ENCODE data around the gene GRWD1.

Gene GRWD1

DNA sequence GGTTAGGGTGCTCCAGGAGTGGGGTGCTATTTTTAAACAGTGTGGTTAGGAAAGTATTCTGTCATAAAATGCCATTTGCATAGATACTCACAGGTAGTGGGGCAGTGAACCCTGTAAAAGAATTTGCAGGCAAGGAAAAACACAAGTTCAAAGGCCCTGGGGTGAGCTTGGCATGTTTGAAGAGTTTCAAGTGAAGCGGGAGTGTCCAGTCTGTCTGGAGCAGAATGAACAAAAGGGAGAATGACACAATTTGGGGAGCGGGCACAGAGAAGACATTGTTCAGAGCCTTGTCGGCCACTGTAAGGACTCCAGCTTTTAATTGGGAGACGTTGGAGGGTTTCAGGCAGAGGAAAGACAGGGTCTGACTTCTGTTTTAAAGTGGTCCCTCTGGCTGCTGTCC, 2.8 kb downstream of the GRWD1 start:
- Histone ChIP-seq H3K4me3 (ENCODE audit: low read length) (no peak overlapping the region), H3K36me3 (ENCODE audit: insufficient read depth, low read depth, low read length) (peaks cover 62% of the 10 kb centered on the region), H3K9me3 (ENCODE audit: insufficient read depth, low read depth, low read length) (no peaks in the 10 kb centered on the region), H3K27ac (ENCODE audit: low read length) (no peak overlapping the region), H3K27me3 (ENCODE audit: insufficient read depth, low read length) (peaks cover 18% of the 10 kb centered on the region), H3K9ac (ENCODE audit: low read depth, low read length) (no peak overlapping the region), H3K4me1 (ENCODE audit: insufficient read depth, low read length) (peaks cover 8% of the 10 kb centered on the region; the same call in 1 of the 2 replicates)

DNA sequence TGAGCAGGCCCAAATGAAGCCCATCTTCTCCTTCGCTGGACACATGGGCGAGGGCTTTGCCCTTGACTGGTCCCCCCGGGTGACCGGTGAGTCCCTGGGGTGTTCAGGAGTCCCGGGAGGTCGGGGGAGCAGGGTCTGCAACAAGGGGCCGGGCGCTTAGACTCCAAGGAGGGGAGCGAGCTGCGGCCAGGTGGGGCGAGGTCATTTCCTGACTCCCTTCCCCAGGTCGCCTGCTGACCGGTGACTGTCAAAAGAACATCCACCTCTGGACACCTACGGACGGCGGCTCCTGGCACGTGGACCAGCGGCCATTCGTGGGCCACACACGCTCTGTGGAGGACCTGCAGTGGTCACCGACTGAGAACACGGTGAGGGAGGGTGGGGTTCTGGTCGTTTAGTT, 4.7 kb downstream of the GRWD1 start:
- H3K4me1 ChIP-seq (ENCODE audit: insufficient read depth, low read length): no peaks in the 10 kb centered on the region
- no peak overlapping the region for H3K27ac ChIP-seq (ENCODE audit: low read length)
- H3K27me3 ChIP-seq (ENCODE audit: insufficient read depth, low read length): no peaks in the 10 kb centered on the region
- no peaks in the 10 kb centered on the region for H3K9me3 ChIP-seq (ENCODE audit: insufficient read depth, low read depth, low read length)
- peaks cover 74% of the 10 kb centered on the region for H3K36me3 ChIP-seq (ENCODE audit: insufficient read depth, low read depth, low read length)
- no peak overlapping the region for H3K4me3 ChIP-seq (ENCODE audit: low read length)
- H3K9ac ChIP-seq (ENCODE audit: low read depth, low read length): no peak overlapping the region

DNA sequence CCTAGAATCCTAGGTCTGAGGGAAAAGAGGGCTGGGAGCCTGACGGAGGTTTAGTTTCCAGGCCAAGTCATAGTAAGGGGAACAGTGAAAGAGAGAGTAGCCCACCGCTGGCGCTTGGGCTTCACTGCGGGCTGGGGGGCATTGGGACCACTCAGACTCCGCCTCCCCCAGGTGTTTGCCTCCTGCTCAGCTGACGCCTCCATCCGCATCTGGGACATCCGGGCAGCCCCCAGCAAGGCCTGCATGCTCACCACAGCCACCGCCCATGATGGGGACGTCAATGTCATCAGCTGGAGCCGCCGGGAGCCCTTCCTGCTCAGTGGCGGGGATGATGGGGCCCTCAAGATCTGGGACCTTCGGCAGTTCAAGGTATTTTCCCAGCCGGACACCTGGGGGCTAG, 5.1 kb downstream of the GRWD1 start:
- Histone ChIP-seq H3K27me3 (ENCODE audit: insufficient read depth, low read length) (no peaks in the 10 kb centered on the region), H3K27ac (ENCODE audit: low read length) (no peak overlapping the region), H3K9ac (ENCODE audit: low read depth, low read length) (no peak overlapping the region), H3K9me3 (ENCODE audit: insufficient read depth, low read depth, low read length) (no peaks in the 10 kb centered on the region), H3K36me3 (ENCODE audit: insufficient read depth, low read depth, low read length) (peaks cover 78% of the 10 kb centered on the region), H3K4me1 (ENCODE audit: insufficient read depth, low read length) (no peaks in the 10 kb centered on the region), H3K4me3 (ENCODE audit: low read length) (no peak overlapping the region)

DNA sequence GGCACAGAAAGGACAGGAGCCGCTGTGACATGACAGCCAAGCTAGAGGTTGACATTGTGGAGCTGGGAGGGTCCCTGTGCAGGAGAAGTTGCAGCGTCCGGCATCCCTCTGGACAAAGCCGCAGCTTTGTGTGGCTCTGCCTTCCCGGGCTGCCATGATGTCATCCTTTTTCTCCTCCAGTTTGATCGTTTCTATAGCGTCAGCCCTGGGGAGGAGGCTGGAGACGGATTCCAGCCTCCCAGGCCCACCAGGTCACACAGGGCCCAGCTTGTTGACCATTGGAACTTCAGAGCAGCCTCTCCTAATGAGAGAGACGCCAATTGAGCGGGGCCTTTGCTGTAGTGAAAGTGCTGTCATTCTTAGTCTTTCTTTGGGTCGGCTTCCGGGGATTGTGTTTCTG, 5.8 kb downstream of the GRWD1 start:
- Histone ChIP-seq H3K9ac (ENCODE audit: low read depth, low read length) (no peak overlapping the region), H3K36me3 (ENCODE audit: insufficient read depth, low read depth, low read length) (peaks cover 85% of the 10 kb centered on the region)

DNA sequence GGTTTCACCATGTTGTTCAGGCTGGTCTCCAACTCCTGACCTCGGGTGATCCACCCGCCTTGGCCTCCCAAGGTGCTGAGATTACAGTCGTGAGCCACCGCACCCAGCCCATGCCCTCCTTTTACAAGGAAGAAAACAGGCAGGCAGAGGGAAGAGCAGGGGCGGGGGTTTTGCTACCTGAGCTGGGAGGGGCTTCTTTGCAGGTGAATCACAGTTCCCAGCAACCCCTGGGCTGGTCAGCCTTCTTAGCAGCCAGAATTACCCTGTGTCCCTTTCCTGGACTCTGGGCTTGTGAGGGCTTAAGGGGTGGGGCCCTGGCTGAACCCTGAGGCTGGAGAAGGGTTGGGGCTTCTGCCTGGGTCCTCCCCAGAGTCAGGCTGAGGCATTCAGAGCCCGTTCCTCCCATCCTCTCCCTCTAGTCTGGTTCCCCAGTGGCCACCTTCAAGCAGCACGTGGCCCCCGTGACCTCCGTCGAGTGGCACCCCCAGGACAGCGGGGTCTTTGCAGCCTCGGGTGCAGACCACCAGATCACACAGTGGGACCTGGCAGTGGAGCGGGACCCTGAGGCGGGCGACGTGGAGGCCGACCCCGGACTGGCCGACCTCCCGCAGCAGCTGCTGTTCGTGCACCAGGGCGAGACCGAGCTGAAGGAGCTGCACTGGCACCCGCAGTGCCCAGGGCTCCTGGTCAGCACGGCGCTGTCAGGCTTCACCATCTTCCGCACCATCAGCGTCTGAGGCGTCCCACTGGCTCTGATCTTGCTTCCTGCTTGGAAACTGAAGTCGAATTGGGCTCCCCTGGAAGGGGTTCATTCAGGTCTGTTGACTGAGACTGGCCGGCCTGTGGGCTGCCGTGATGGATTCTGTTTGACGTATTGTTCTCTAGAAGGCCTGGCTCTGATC, 6.8 kb downstream of the GRWD1 start:
- H3K27ac ChIP-seq (ENCODE audit: low read length): no peak overlapping the region
- H3K36me3 ChIP-seq (ENCODE audit: insufficient read depth, low read depth, low read length): peaks cover 87% of the 10 kb centered on the region
- no peaks in the 10 kb centered on the region for H3K9me3 ChIP-seq (ENCODE audit: insufficient read depth, low read depth, low read length)

More for the DNA sequence above, 5.8 kb downstream of the GRWD1 start:
- Histone ChIP-seq H3K4me3 (ENCODE audit: low read length) (no peak overlapping the region), H3K27me3 (ENCODE audit: insufficient read depth, low read length) (no peaks in the 10 kb centered on the region), H3K4me1 (ENCODE audit: insufficient read depth, low read length) (no peaks in the 10 kb centered on the region), H3K9me3 (ENCODE audit: insufficient read depth, low read depth, low read length) (no peaks in the 10 kb centered on the region), H3K27ac (ENCODE audit: low read length) (no peak overlapping the region)

DNA sequence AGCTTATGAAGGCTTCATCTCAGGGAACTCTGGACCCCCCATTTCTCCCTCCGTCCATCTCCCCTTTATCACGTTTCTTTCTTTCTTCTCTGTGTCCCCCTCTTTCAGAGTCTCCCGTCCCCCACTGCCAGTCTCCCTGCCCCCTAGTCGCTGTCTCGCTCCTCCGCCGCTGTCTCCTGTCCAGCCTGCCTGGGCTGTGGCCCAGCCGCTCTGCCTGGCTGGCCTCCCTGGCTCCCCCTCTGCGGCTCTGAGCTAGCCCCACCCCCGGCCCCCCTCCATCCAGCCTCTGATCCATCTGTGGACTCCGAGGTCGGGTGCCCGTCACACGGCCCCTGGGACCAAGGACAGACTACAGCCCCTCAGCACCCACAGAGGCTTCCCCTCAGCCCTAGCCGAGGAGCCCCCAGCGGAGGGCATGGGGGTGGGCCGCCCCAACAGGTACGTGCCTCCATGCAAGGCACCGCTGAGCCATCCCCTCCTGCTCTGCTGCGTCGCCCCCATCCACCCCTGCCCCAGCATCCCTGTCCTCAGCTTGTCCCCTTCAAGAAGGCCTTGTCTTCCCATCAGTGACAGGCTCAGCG, 8.5 kb downstream of the GRWD1 start:
- Histone ChIP-seq H3K36me3 (ENCODE audit: insufficient read depth, low read depth, low read length) (peaks cover 72% of the 10 kb centered on the region), H3K27ac (ENCODE audit: low read length) (no peak overlapping the region), H3K4me1 (ENCODE audit: insufficient read depth, low read length) (no peaks in the 10 kb centered on the region), H3K4me3 (ENCODE audit: low read length) (no peak overlapping the region), H3K27me3 (ENCODE audit: insufficient read depth, low read length) (no peaks in the 10 kb centered on the region), H3K9me3 (ENCODE audit: insufficient read depth, low read depth, low read length) (no peaks in the 10 kb centered on the region), H3K9ac (ENCODE audit: low read depth, low read length) (no peak overlapping the region)

More for the DNA sequence above, 6.8 kb downstream of the GRWD1 start:
- Histone ChIP-seq H3K4me3 (ENCODE audit: low read length) (no peak overlapping the region), H3K9ac (ENCODE audit: low read depth, low read length) (no peak overlapping the region), H3K4me1 (ENCODE audit: insufficient read depth, low read length) (no peaks in the 10 kb centered on the region), H3K27me3 (ENCODE audit: insufficient read depth, low read length) (no peaks in the 10 kb centered on the region)

DNA sequence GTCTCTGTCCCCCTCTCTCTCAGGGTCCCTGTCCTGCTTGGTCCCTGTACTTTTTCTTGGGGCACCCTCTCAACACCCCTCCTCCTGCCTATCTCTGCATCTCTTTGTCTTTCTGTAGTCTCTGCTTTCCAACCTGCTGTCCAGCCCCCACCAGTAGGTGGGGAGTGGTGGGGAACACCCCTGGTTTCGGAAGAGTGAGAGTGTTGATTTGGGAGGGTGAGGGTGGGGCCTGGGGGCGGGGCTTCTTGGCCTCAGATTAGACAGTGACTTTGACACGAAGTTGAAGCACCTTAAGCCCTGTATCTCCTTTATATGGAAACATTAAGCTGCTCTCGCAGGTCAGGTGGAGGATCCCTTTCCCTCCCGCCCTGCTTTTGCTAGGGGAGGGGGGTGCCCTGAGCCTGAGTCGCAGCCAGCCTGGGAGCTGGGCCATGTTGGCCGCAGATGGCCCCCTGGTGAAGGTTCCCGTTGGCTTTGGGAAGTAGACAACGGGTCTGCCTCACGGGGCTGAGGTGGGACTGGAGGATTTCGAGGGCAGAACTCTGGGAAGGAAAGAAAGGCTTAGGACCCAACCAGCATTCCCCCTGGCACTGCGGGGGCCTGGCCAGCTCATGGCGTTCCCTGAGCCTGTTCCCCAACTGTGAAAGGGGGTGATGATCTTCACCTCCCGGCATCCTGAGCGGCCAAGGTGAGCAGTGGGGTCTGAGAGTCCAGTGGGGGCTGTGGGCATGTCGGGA, 9.6 kb downstream of the GRWD1 start, which contains the start of gene KCNJ14:
Gene KCNJ14, plus strand, starts transcription at position 404 of the 737 bp plus-strand sequence. CDS start 6,151 bp downstream, outside the sequence.
- Histone ChIP-seq H3K4me1 (ENCODE audit: insufficient read depth, low read length) (no peaks in the 10 kb centered on the region), H3K4me3 (ENCODE audit: low read length) (no peak within 1 kb of the TSS), H3K27me3 (ENCODE audit: insufficient read depth, low read length) (no peaks in the 10 kb centered on the region), H3K9ac (ENCODE audit: low read depth, low read length) (no peak within 1 kb of the TSS), H3K36me3 (ENCODE audit: insufficient read depth, low read depth, low read length) (peaks cover 61% of the 10 kb centered on the region), H3K9me3 (ENCODE audit: insufficient read depth, low read depth, low read length) (no peaks in the 10 kb centered on the region), H3K27ac (ENCODE audit: low read length) (no peak within 1 kb of the TSS)

DNA sequence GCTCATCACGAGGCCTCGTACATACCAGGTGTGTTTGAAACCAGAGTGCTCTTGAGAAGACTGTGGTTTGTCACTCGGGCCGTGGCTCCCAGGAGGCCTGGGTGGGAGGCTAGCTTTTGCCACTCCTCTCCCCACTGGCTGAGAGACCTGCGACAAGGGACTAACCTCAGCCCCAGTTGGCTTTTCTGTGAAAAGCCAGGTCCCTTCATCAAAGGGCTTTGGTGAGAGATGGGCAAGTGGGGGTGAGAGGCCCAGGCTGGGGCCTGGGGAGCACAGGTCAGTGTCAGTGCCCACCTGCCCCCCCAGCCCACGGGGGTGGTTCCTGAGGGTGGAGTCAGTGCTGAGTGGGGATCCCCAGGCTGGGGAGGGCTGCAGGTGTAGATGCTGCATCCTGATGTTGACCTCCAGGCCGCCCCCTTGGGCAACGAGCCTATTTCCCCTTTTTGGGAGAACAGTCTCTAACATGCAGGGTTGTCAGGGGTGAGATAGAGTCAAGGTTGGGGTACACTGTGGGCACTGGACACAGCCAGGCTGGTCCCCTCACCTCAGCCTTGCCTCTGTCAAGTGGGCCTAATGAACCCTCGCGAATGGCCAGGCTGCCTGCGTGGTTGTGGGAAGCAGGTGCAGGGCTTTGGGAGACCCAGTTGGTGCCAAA, 10.3 kb downstream of the GRWD1 start:
- H3K27me3 ChIP-seq (ENCODE audit: insufficient read depth, low read length): no peaks in the 10 kb centered on the region
- H3K4me1 ChIP-seq (ENCODE audit: insufficient read depth, low read length): no peaks in the 10 kb centered on the region
- H3K36me3 ChIP-seq (ENCODE audit: insufficient read depth, low read depth, low read length): peaks cover 54% of the 10 kb centered on the region
- H3K4me3 ChIP-seq (ENCODE audit: low read length): no peak overlapping the region
- H3K27ac ChIP-seq (ENCODE audit: low read length): no peak overlapping the region
- no peak overlapping the region for H3K9ac ChIP-seq (ENCODE audit: low read depth, low read length)
- H3K9me3 ChIP-seq (ENCODE audit: insufficient read depth, low read depth, low read length): no peaks in the 10 kb centered on the region

DNA sequence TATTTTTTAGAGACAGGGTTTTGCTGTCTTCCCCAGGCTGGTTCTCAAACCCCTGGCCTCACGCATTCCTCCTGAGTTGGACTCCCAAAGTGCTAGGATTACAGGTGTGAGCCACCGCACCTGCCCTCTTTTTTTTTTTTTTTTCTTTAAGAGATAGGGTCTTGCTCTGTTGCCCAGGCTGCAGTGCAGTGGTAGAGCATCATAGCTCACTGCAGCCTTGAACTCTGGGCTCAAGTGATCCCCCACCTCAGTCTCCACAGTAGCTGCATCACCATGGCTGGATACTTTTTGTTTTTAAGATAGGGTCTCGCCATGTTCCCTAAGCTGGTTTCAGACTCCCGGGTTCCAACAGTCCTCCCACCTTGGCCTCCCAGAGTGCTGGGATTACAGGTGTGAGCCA, 11.1 kb downstream of the GRWD1 start:
- Histone ChIP-seq H3K9ac (ENCODE audit: low read depth, low read length) (no peak overlapping the region), H3K27me3 (ENCODE audit: insufficient read depth, low read length) (no peaks in the 10 kb centered on the region), H3K36me3 (ENCODE audit: insufficient read depth, low read depth, low read length) (peaks cover 45% of the 10 kb centered on the region), H3K9me3 (ENCODE audit: insufficient read depth, low read depth, low read length) (no peaks in the 10 kb centered on the region), H3K4me3 (ENCODE audit: low read length) (no peak overlapping the region), H3K4me1 (ENCODE audit: insufficient read depth, low read length) (no peaks in the 10 kb centered on the region), H3K27ac (ENCODE audit: low read length) (no peak overlapping the region)

DNA sequence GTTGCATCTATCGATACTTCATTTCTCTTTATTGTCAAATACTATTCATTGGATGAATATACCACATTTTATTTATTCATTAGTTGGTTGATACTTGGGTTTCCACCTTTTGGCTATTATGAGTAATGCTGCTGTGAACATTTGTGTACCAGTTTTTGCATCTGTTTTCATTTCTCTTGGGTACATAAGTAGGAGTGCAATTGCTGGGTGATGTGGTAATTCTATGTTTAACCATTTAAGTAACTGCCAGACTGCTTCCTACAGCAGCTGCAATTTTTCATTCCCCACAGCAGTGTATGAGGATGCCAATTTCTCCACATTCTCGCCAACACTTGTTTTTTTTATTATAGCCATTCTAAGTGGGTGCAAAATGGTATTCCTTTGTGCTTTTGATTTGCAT, 12.2 kb downstream of the GRWD1 start:
- H3K4me1 ChIP-seq (ENCODE audit: insufficient read depth, low read length): no peaks in the 10 kb centered on the region
- H3K27ac ChIP-seq (ENCODE audit: low read length): no peak overlapping the region
- H3K9me3 ChIP-seq (ENCODE audit: insufficient read depth, low read depth, low read length): no peaks in the 10 kb centered on the region
- no peak overlapping the region for H3K4me3 ChIP-seq (ENCODE audit: low read length)
- no peaks in the 10 kb centered on the region for H3K27me3 ChIP-seq (ENCODE audit: insufficient read depth, low read length)
- no peak overlapping the region for H3K9ac ChIP-seq (ENCODE audit: low read depth, low read length)
- peaks cover 36% of the 10 kb centered on the region for H3K36me3 ChIP-seq (ENCODE audit: insufficient read depth, low read depth, low read length)

DNA sequence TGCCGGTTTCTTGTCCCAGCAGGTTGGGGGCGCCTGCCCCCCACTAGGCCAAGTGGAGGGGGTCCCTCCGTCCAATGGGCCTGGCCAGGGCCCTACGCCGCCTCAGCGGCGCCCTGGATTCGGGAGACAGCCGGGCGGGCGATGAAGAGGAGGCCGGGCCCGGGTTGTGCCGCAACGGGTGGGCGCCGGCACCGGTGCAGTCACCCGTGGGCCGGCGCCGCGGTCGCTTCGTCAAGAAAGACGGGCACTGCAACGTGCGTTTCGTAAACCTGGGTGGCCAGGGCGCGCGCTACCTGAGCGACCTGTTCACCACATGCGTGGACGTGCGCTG, 15.8 kb downstream of the GRWD1 start:
- Histone ChIP-seq H3K4me1 (ENCODE audit: insufficient read depth, low read length) (no peaks in the 10 kb centered on the region), H3K9ac (ENCODE audit: low read depth, low read length) (no peak overlapping the region), H3K27ac (ENCODE audit: low read length) (no peak overlapping the region), H3K9me3 (ENCODE audit: insufficient read depth, low read depth, low read length) (no peaks in the 10 kb centered on the region), H3K36me3 (ENCODE audit: insufficient read depth, low read depth, low read length) (peaks cover 7% of the 10 kb centered on the region), H3K27me3 (ENCODE audit: insufficient read depth, low read length) (0 out of 2 replicates have a peak, but pooled peaks cover 4% of the 10 kb centered on the region), H3K4me3 (ENCODE audit: low read length) (no peak overlapping the region)
